Mucosa of rectum (tissue), 2 donors: ENCODE measurements around the gene PLD1.

Experiments
- H3K27ac ChIP-seq, 2 donors: one replicate each; pipeline ENCODE4 v1.7.0; 2013; ENCODE audit warnings: inconsistent platforms in 2 of 2, low read depth in 2 of 2, low read length in 2 of 2
- H3K27me3 ChIP-seq, 2 donors: one replicate each; pipeline ENCODE4 v1.7.0; 2013; ENCODE audit warnings: low read length in 2 of 2; ENCODE audit not compliant: control insufficient read depth in 2 of 2, insufficient read depth in 2 of 2
- H3K36me3 ChIP-seq, 2 donors: one replicate each; pipeline ENCODE4 v1.7.0; 2013; ENCODE audit warnings: low read length in 2 of 2; ENCODE audit not compliant: control insufficient read depth in 2 of 2, insufficient read depth in 2 of 2
- H3K4me1 ChIP-seq, 2 donors: one replicate each; pipeline ENCODE4 v1.7.0; 2013; ENCODE audit warnings: low read length in 2 of 2, mild to moderate bottlenecking in 1 of 2; ENCODE audit not compliant: control insufficient read depth in 2 of 2, insufficient read depth in 2 of 2
- H3K4me3 ChIP-seq, 2 donors: one replicate each; pipeline ENCODE4 v1.7.0; 2013; ENCODE audit warnings: low read length in 2 of 2
- H3K9ac ChIP-seq, 2 donors: one replicate each; pipeline ENCODE4 v1.7.0; 2013; ENCODE audit warnings: low read length in 2 of 2, low read depth in 1 of 2, mild to moderate bottlenecking in 1 of 2
- H3K9me3 ChIP-seq, 2 donors: one replicate each; pipeline ENCODE4 v1.7.0; 2013; ENCODE audit warnings: low read length in 2 of 2; ENCODE audit not compliant: control insufficient read depth in 2 of 2
- donor health status: healthy.
- donor health status: Normal muscosa, but diverticular disease.

PLD1 gene

GRCh38 chr3:171797265-171797679 lies 13.0 kb downstream of the PLD1 start:
- Histone ChIP-seq H3K4me3 (no peak overlapping the region), H3K27ac (no peak overlapping the region), H3K4me1 (peaks cover 1 to 10% of the 10 kb centered on the region in 2 donors)

GRCh38 chr3:171796625-171797264 lies 13.5 kb downstream of the PLD1 start:
- Histone ChIP-seq H3K4me1 (peaks cover 5 to 10% of the 10 kb centered on the region in 2 donors), H3K9ac (no peak overlapping the region), H3K4me3 (no peak overlapping the region), H3K27ac (no peak overlapping the region), H3K27me3 (no peaks in the 10 kb centered on the region), H3K9me3 (no peaks in the 10 kb centered on the region), H3K36me3 (no peaks in the 10 kb centered on the region)

More at GRCh38 chr3:171797265-171797679, 13.0 kb downstream of the PLD1 start:
- H3K9me3 ChIP-seq, result no peaks in the 10 kb centered on the region
- no peaks in the 10 kb centered on the region for H3K36me3 ChIP-seq
- H3K27me3 ChIP-seq, result no peaks in the 10 kb centered on the region
- H3K9ac ChIP-seq, result no peak overlapping the region

- no peak overlapping the region for H3K9ac ChIP-seq
- no peaks in the 10 kb centered on the region for H3K27me3 ChIP-seq
- peaks cover 5 to 22% of the 10 kb centered on the region in 2 donors for H3K4me1 ChIP-seq
- no peak overlapping the region for H3K4me3 ChIP-seq
- no peaks in the 10 kb centered on the region for H3K36me3 ChIP-seq
- H3K9me3 ChIP-seq, result no peaks in the 10 kb centered on the region
- no peak overlapping the region for H3K27ac ChIP-seq
Observed at GRCh38 chr3:171792531-171792930, 17.8 kb downstream of the PLD1 start.

GRCh38 chr3:171791692-171792076 lies 18.6 kb downstream of the PLD1 start:
- Histone ChIP-seq H3K4me3 (no peak overlapping the region), H3K27ac (peak overlapping the region in 1 of 2 donors; percentile 58), H3K27me3 (no peaks in the 10 kb centered on the region), H3K9me3 (no peaks in the 10 kb centered on the region), H3K9ac (no peak overlapping the region), H3K36me3 (no peaks in the 10 kb centered on the region), H3K4me1 (peaks cover 5 to 19% of the 10 kb centered on the region in 2 donors)

- H3K27me3 ChIP-seq, result no peaks in the 10 kb centered on the region
- H3K27ac ChIP-seq, result peak overlapping the region in 1 of 2 donors; percentile 58
- no peaks in the 10 kb centered on the region for H3K9me3 ChIP-seq
- no peak overlapping the region for H3K9ac ChIP-seq
- H3K36me3 ChIP-seq, result no peaks in the 10 kb centered on the region
- H3K4me1 ChIP-seq, result peaks cover 5 to 19% of the 10 kb centered on the region in 2 donors
- no peak overlapping the region for H3K4me3 ChIP-seq
Observed at GRCh38 chr3:171790898-171791691, 19.2 kb downstream of the PLD1 start.

- Histone ChIP-seq H3K4me3 (no peak overlapping the region), H3K36me3 (no peaks in the 10 kb centered on the region), H3K27me3 (no peaks in the 10 kb centered on the region), H3K27ac (no peak overlapping the region), H3K9ac (no peak overlapping the region), H3K4me1 (peaks cover 5 to 21% of the 10 kb centered on the region in 2 donors), H3K9me3 (no peaks in the 10 kb centered on the region)
Observed at GRCh38 chr3:171790574-171790897, 19.7 kb downstream of the PLD1 start.

- Histone ChIP-seq H3K9me3 (no peaks in the 10 kb centered on the region), H3K4me3 (no peak overlapping the region), H3K9ac (no peak overlapping the region), H3K36me3 (no peaks in the 10 kb centered on the region), H3K4me1 (peaks cover 5 to 20% of the 10 kb centered on the region in 2 donors), H3K27ac (no peak overlapping the region), H3K27me3 (no peaks in the 10 kb centered on the region)
Observed at GRCh38 chr3:171789759-171790505, 20.4 kb downstream of the PLD1 start.

GRCh38 chr3:171788546-171789351 lies 21.5 kb downstream of the PLD1 start:
- Histone ChIP-seq H3K4me3 (no peak overlapping the region), H3K9me3 (no peaks in the 10 kb centered on the region), H3K27ac (peak overlapping the region; percentile 43 to 49), H3K27me3 (no peaks in the 10 kb centered on the region), H3K9ac (no peak overlapping the region), H3K36me3 (no peaks in the 10 kb centered on the region), H3K4me1 (peaks cover 5 to 20% of the 10 kb centered on the region in 2 donors)

- Histone ChIP-seq H3K4me3 (no peak overlapping the region), H3K27me3 (no peaks in the 10 kb centered on the region), H3K9ac (no peak overlapping the region), H3K4me1 (peaks cover under 1 to 19% of the 10 kb centered on the region in 2 donors), H3K36me3 (no peaks in the 10 kb centered on the region), H3K9me3 (no peaks in the 10 kb centered on the region), H3K27ac (no peak overlapping the region)
Observed at GRCh38 chr3:171786997-171787396, 23.3 kb downstream of the PLD1 start.
